ENCODE measurements around the gene PSMD1. TPM values are rescaled to one million over a fixed set of nuclear protein-coding genes. Genes with fewer than 3 reads are reported as not detected.

PSMD1 gene
- total RNA-seq, 4 donors from 2014 or later, result 24.3 to 85.3 (median 74.7) TPM

DNA sequence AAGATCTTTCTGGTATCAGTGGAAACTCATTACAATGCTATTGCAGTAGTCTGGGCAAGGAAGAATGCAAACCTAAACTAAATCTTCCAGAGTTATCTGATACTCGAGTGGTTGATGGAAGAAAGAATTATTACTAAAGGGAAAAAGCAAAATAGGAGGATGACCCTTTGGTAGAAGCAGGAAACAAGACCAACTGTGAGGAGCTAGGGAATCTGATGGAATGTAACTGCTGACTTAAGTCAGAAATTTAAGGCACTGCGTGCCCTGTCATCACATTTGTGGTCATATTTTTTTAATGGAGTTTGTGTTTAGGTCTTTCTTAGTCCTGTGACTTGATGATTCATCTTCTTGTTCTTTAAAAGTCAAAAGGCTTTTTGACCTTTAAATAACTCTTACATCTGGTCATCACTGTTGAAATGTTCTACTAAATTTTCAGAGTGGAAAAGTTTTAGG is 105.2 kb downstream of the PSMD1 start:
- 33 to 60% methylated on average over 2 of the region's 2 CpGs for WGBS, 2 donors (ENCODE audit: low coverage in 1 of 2)
- no peaks in the 10 kb centered on the region for H3K9me3 ChIP-seq

DNA sequence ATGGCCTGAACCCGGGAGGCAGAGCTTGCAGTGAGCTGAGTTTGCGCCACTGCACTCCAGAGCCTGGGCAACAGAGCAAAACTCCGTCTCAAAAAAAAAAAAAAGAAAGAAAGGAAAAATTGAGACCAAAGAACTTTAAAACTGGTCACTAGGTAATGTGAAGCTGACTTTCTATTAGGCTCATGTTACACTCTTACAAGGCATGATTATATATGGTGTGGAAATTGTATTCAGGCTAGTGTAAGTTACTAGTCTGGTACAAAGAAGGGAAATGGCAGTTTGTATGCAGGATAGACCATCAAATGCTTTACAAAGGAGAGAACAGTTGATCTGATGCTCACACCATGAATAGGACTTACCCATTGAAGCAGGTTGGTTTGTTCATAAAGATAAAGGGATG is 106.3 kb downstream of the PSMD1 start:
- no peak overlapping the region for H3K4me3 ChIP-seq
- H3K9me3 ChIP-seq, result no peaks in the 10 kb centered on the region
- H3K4me1 ChIP-seq, result peaks cover 0 to 33% (median 11%) of the 10 kb centered on the region in 4 donors
- H3K27me3 ChIP-seq, result no peaks in the 10 kb centered on the region
- peaks cover 0 to 29% (median 10%) of the 10 kb centered on the region in 4 donors for H3K36me3 ChIP-seq
- 94 to 95% methylated on average over 3 of the region's 3 CpGs for WGBS, 2 donors (ENCODE audit: low coverage in 1 of 2)
- in situ Hi-C loops (cut with MboI; ENCODE audit: low pct_ligation_motif_present in 1 of 4, low pct_unique_long_range_greater_than_20kb in 1 of 4, low sequenced_read_pairs in 3 of 4) (no loop called here), intact Hi-C loops (cut with DNase I; ENCODE audit: low total_unique reads) (no loop called here)
- TF ChIP-seq POLR2AphosphoS5 (IDR thresholded peaks at IDR 0.05), result no peak
- TF ChIP-seq, protein P1, sequence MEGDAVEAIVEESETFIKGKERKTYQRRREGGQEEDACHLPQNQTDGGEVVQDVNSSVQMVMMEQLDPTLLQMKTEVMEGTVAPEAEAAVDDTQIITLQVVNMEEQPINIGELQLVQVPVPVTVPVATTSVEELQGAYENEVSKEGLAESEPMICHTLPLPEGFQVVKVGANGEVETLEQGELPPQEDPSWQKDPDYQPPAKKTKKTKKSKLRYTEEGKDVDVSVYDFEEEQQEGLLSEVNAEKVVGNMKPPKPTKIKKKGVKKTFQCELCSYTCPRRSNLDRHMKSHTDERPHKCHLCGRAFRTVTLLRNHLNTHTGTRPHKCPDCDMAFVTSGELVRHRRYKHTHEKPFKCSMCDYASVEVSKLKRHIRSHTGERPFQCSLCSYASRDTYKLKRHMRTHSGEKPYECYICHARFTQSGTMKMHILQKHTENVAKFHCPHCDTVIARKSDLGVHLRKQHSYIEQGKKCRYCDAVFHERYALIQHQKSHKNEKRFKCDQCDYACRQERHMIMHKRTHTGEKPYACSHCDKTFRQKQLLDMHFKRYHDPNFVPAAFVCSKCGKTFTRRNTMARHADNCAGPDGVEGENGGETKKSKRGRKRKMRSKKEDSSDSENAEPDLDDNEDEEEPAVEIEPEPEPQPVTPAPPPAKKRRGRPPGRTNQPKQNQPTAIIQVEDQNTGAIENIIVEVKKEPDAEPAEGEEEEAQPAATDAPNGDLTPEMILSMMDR (IDR thresholded peaks at IDR 0.05), result no peak
- no peak for TF ChIP-seq EP300 (IDR thresholded peaks at IDR 0.05; ENCODE audit: low read depth)
- TF ChIP-seq POLR2A (IDR thresholded peaks at IDR 0.05), result no peak
- H3K27ac ChIP-seq, result peak overlapping the region; percentile 8 to 64 (median 46)
- DNase-seq, result no peak

More for the DNA sequence above, 105.2 kb downstream of the PSMD1 start:
- Histone ChIP-seq H3K27me3 (no peaks in the 10 kb centered on the region), H3K4me1 (peaks cover 0 to 33% (median 11%) of the 10 kb centered on the region in 4 donors), H3K27ac (peak overlapping the region; percentile 45 to 64 (median 50)), H3K36me3 (peaks cover 0 to 20% (median 9%) of the 10 kb centered on the region in 4 donors), H3K4me3 (no peak overlapping the region)
- TF ChIP-seq EP300 (IDR thresholded peaks at IDR 0.05; ENCODE audit: low read depth), result no peak
- TF ChIP-seq POLR2AphosphoS5 (IDR thresholded peaks at IDR 0.05), result peak in 2 of 3 donors; percentile 49 to 58
- DNase-seq, result no peak
- in situ Hi-C loops (cut with MboI; ENCODE audit: low pct_ligation_motif_present in 1 of 4, low pct_unique_long_range_greater_than_20kb in 1 of 4, low sequenced_read_pairs in 3 of 4), result no loop called here
- intact Hi-C loops (cut with DNase I; ENCODE audit: low total_unique reads), result no loop called here

DNA sequence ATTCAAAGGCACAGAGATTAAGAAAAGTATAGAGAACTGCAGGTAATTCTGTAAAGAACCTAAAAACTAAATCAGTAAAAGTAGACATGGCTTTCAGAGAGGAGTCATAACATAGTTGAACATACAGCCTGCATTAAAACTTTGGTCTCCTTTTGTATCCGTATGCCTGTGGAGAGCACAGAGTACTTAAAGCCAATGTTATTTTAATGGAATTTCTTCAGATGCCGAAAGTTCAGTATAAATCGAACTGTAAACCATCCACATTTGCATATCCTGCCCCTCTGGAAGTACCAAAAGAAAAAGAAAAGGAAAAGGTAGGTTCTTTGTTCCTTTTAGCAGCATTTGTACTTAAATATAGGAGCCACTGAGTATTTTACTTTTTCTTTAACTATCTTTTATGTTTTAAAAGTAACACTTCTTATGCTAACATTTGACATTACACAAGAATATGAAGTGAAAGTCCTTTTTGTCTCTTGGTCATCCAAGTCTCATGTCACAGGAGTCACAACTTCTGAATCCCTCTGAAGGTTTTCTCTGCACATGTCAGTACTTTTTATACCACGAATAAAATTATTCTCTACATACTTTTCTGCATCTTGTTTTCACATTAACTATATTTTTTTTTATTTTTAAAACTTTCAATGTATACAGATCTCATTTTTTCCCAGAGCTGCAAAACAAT is 106.9 kb downstream of the PSMD1 start:
- no peak overlapping the region for H3K4me3 ChIP-seq
- in situ Hi-C loops (cut with MboI; ENCODE audit: low pct_ligation_motif_present in 1 of 4, low pct_unique_long_range_greater_than_20kb in 1 of 4, low sequenced_read_pairs in 3 of 4) (no loop called here), intact Hi-C loops (cut with DNase I; ENCODE audit: low total_unique reads) (no loop called here)
- H3K27ac ChIP-seq, result peak overlapping the region; percentile 8 to 64 (median 46)
- peaks cover 0 to 33% (median 11%) of the 10 kb centered on the region in 4 donors for H3K4me1 ChIP-seq
- peaks cover 0 to 32% (median 10%) of the 10 kb centered on the region in 4 donors for H3K36me3 ChIP-seq
- H3K27me3 ChIP-seq, result no peaks in the 10 kb centered on the region
- WGBS, 2 donors (ENCODE audit: low coverage in 1 of 2), result 75 to 85% methylated on average over 4 of the region's 4 CpGs
- no peak for DNase-seq
- TF ChIP-seq POLR2A (IDR thresholded peaks at IDR 0.05), result no peak
- no peak for TF ChIP-seq POLR2AphosphoS5 (IDR thresholded peaks at IDR 0.05)
- no peak for TF ChIP-seq EP300 (IDR thresholded peaks at IDR 0.05; ENCODE audit: low read depth)
- TF ChIP-seq, protein P1 (IDR thresholded peaks at IDR 0.05), result no peak
- no peaks in the 10 kb centered on the region for H3K9me3 ChIP-seq

DNA sequence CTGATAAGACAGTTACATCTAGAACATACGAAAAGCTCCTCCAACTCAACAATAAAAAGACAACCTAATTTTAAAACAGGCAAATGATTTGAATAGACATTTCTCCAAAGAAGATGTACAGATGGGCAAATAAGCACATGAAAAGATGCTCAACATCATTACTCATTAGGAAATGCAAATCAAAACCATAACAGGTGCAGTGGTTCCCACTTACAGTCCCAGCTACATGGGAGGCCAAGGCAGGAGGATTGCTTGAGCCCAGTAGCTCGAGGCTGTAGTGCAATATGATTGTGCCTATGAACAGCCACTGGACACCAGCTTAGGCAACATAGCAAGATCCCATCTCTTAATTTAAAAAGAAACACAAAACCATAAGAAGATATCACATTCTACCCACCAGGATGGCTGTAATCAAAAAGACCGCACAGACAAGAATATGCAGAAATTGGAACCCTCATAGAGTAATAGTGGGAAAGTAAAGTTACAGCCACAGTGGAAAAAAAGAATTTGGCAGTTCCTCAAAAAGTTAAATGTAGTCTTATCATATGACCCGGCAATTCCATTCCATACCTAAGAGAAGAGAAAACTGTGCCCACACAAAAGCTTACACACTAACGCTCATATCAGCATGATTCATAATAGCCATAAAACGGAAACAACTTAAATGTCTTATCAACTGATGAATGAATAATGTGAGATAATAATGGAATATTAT is 111.2 kb downstream of the PSMD1 start:
- H3K27ac ChIP-seq, result no peak overlapping the region
- no peak for TF ChIP-seq POLR2A (IDR thresholded peaks at IDR 0.05)
- TF ChIP-seq EP300 (IDR thresholded peaks at IDR 0.05; ENCODE audit: low read depth), result no peak
- TF ChIP-seq, protein P1 (IDR thresholded peaks at IDR 0.05), result no peak
- no peak for TF ChIP-seq POLR2AphosphoS5 (IDR thresholded peaks at IDR 0.05)

More for the DNA sequence above, 111.2 kb downstream of the PSMD1 start:
- in situ Hi-C loops (cut with MboI; ENCODE audit: low pct_ligation_motif_present in 1 of 4, low pct_unique_long_range_greater_than_20kb in 1 of 4, low sequenced_read_pairs in 3 of 4) (no loop called here), intact Hi-C loops (cut with DNase I; ENCODE audit: low total_unique reads) (no loop called here)
- H3K27me3 ChIP-seq, result no peaks in the 10 kb centered on the region
- no peaks in the 10 kb centered on the region for H3K9me3 ChIP-seq
- H3K4me1 ChIP-seq, result peaks cover 0 to 2% (median 0%) of the 10 kb centered on the region in 4 donors
- DNase-seq, result no peak
- no peak overlapping the region for H3K4me3 ChIP-seq
- WGBS, 2 donors (ENCODE audit: low coverage in 1 of 2), result 74 to 79% methylated on average over 6 of the region's 6 CpGs
- H3K36me3 ChIP-seq, result peaks cover 0 to 55% (median 16%) of the 10 kb centered on the region in 4 donors
